NCI-H748 treated with DMSO at 0.1 percent for 48 hours (cell line): ENCODE measurements around the gene HEPACAM2.

Experiments
- DNase-seq: peaks from one replicate; lab custom pipeline; 2025; lab: John Stamatoyannopoulos, UW

Gene HEPACAM2

GRCh38 chr7:93147363-93147762 lies 78.9 kb downstream of the HEPACAM2 start:
- DNase-seq: no peak

GRCh38 chr7:93146472-93147141 lies 79.7 kb downstream of the HEPACAM2 start:
- DNase-seq: no peak

- no peak for DNase-seq
These were observed 80.2 kb downstream of the HEPACAM2 start for GRCh38 chr7:93146036-93146435.

GRCh38 chr7:93145354-93145753 lies 80.9 kb downstream of the HEPACAM2 start:
- DNase-seq: no peak

GRCh38 chr7:93142127-93142526 lies 84.1 kb downstream of the HEPACAM2 start:
- DNase-seq: no peak

- DNase-seq: no peak
These were observed 85.6 kb downstream of the HEPACAM2 start for GRCh38 chr7:93140582-93141191.

GRCh38 chr7:93138576-93138975 lies 87.7 kb downstream of the HEPACAM2 start:
- no peak for DNase-seq
